ENCODE data around the gene NBEAL1.
"Not testable (repeated sequence)": the region's sequence is repeated elsewhere in the genome, so short reads cannot be mapped to it uniquely, and the experiment has no call there.

NBEAL1 gene

DNA sequence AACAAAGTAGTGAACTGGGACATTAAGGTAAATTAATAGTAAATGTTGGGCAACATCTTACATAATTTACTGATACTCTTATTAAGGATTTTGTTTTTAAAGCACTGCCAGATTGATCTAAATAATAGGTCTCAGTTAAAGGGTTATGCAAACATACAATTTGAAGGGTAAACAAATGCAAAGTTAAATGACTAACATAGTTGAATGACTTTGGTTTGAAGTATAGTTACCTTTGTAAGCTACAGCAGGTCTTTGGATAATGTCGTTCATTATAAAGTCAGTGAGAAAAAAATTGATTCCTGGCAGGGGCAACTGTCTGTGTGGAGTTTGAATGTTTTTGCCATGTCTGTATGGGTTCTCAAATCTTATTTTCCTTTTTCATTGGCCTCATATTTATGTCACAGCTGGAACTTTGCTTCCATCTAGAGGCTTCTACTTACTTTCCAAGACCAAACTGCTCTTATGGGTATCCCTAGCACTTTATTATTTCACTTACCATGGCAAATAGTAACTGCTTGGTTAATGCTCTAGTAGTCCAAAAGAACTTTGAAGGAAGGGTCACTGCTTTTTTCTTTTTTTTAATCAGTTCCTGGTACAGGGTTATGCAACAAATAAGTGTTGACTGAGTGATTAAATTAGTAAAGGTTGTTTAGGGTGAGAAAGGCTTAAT is 107.8 kb downstream of the NBEAL1 start:
- FAIRE-seq: peak; percentile 75

DNA sequence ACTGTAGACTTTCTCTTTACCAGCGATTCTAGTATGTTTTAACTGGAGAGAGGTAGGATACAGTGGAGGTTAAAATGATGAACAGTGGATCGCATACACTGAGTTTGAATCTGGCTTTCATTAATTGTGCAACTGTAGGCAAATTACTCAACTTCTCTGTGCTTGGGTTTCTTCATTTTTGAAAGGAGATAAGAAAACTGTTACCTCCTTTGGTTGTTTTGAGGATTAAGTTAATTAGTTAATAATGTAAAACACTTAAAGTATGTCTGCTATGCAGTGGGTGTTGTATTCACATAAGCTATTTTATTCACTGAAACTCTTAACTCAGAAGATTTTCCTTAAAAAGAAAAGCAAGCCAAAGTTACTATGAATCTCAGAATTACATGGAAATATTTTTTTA is 112.3 kb downstream of the NBEAL1 start:
- no peak for FAIRE-seq

DNA sequence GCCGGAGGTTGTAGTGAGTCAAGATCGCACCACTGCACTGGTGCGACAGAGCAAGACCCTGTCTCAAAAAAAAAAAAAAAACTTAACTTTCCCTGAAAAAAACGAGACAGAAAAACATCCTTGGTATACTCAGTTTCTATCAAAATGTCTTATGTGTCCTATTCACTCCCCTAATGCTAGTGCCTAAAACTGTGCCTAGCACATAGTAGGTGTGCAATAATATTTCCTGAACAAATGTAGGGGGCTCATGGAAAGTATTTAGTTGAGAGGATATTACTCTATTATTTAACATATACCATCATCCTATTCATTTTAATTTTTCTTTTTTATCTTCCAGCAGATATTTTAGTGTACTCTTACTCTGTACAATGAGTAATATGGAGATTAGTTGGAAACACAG is 120.4 kb downstream of the NBEAL1 start:
- FAIRE-seq: no peak

DNA sequence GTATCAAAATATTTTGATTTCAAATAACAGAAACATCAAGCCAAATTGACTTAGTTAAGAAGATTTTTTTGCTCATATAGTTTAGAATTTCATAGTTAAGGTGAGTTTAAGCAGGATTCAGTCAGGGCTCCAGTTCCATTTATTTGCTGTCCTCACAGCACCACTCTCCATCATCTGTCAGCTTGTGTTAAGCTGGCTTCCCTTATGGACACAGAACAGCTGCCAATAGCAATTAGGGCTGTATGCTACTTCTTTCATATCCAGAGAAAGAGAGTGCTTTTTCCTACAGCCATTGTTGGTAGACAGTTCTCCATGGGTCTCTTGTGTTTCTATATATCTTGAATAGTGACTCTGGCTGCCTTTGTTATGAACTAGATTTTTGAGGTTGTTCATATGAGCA is 128.7 kb downstream of the NBEAL1 start:
- FAIRE-seq: no peak

DNA sequence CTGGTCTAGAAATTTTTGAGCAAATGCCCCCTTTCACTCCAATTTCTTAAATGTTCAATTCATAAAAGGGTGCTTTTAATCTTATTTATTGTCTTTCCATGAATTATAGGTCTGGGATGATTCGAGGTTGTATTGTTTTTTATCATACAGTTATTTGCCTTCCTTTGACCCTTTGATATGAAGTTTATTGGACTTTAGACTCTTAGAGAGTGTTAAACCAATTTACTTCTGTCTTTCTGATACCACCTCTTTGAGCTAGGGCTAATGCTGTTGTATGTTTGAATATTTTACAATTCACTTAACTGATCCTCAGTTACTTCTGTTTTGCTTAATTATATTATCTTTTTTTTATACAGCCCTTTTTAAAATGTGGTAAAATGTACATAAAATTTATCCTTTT is 134.5 kb downstream of the NBEAL1 start:
- no peak for FAIRE-seq

DNA sequence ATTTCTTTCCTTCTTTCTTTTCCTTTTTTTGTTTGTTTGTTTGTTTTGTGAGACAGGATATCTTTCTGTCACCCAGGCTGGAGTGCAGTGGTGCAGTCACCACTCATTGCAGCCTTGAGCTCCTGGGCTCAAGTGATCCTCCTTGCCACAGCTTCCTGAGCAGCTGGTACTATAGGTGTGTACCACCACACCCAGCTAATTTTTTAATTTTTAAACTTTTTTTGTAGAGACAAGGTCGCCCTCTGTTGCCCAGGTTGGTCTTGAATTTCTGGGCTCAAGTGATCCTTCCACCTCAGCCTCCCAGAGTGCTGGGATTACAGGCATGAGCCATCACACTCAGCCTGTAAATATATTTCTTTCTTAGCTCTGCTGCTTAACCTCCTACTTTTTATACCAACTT is 140.7 kb downstream of the NBEAL1 start:
- FAIRE-seq: no peak

DNA sequence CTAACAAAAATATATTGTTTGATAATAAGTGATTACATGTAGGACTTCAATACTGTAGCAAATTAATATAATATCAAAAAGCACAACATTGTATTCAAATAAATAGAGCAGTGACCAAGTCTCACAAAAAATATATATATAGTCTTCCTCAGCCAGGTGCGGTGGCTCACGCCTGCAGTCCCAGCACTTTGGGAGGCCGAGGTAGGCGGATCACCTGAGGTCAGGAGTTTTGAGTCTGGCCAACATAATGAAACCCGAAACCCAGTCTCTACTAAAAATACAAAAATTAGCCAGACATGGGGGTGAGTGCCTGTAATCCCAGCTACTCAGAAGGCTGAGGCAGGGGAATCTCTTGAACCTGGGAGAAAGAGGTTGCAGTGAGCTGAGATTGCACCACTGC is 148.0 kb downstream of the NBEAL1 start:
- FAIRE-seq: not testable (repeated sequence)

DNA sequence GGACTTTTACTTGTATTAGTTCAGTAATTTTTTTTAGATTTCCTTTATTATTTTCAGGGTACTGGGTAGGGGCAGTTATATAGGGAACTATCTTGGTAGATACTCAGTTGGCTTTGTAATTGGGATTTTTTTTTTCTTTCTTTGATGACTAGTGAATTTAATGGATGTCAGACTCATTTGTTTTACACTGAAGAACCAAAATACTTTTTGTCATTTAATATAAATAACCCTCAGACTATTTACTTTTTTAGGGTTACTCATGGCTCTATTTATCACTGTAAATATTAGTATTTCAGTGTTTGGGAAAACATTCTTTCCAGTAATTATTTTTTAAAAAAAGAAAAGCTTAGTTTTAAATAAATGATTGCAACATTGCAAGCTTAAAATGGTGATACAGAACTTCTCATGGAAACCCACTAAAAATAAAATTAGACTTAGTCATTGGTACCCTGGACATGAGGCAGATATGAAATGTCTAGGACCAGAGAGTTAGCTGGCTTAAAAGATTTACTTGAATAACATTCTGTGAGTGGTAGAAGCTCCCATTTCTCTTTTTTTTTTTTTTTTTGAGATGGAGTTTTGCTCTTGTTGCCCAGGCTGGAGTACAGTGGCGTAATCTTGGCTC is 149.7 kb downstream of the NBEAL1 start:
- no peak for FAIRE-seq

DNA sequence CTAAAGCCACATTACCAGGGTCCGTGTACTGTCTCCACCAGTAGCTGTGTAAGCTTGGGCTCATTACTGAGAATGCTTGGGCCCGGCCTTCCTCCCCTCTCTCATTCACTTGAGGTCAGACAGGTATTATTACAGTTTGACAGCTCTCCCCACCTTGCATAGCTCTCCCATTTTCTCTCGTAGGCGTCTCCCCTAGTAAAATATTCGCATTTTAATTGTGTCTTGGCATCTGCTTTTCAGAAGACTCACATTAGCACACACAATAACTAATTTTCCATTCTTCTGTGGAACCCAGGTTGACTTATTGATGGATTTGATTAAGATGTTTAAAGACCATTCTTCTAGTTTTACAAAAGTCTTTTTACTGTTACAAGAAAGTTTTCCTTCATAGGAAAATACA is 153.1 kb downstream of the NBEAL1 start:
- no peak for FAIRE-seq

DNA sequence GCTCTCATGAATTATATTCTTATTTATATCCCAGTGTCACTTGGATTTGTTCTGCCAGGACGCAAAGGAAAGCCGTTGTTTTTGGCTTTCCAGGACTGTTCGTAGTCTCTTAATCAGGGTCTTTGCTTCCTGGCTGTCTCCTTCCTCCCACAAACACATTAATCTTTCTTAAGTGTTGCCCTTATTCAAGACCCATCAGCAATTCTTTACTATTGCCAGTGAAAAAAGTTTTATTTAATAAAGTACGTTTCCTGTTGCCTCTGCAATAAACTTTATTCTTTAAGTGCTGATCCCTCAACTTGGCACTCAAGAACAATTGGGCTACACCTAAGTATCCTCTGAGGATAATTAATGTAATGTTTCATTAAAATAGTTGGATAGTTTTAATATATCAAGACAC is 155.8 kb downstream of the NBEAL1 start:
- FAIRE-seq: no peak

DNA sequence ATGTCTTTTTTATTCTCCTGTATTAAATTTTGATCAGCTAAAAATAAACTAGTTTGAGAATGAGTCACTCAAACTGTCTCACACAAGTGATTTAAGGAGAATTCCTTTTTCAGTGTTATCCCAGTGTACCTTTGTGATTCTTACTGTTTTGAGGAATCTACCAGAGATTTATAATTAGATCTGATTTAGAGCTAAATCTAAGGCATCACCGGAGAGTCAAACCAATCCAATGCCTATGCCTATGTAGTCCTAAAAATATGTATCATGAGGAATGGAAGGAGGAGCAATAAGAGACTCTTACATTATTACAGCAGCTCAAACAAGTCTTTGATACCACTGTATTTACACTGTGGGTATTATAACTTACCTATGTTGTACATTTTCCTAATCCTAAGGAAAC is 160.7 kb downstream of the NBEAL1 start:
- no peak for FAIRE-seq

DNA sequence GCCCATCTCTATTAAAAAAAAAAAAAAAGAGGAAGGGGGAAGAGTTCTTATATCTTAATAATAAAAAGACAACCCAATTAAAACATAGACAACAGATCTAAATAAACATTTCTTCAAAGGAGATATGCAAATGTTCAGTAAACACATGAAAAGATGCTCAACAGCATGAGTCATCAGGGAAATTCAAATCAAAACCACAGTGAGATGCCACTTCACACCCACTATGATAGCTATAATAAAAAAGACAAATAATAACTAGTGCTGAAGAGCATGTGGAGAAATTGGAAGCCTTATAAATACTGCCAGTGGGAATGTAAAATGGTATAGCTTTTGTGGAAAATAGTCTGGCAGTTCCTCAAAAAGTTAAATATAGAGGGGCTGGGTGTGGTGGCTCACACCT is 162.7 kb downstream of the NBEAL1 start:
- FAIRE-seq: no peak

DNA sequence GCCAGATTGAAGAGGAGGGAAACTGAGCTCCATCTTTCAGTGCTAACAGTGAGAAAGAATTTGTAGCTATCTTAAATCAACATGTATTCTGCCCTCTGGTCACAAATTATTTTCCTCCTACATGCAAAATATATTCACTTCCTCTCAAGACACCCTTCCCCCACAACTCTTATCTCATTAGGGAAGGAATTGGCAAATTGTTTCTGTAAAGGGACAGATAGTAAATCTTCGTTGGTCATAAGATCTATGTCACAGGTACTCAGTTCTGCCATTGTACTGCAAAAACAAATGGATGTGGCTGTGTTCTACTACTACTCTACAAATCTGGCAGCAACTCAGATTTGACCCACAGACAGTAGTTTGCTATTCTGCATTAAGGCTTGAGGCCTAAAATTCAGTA is 171.2 kb downstream of the NBEAL1 start:
- no peak for FAIRE-seq

DNA sequence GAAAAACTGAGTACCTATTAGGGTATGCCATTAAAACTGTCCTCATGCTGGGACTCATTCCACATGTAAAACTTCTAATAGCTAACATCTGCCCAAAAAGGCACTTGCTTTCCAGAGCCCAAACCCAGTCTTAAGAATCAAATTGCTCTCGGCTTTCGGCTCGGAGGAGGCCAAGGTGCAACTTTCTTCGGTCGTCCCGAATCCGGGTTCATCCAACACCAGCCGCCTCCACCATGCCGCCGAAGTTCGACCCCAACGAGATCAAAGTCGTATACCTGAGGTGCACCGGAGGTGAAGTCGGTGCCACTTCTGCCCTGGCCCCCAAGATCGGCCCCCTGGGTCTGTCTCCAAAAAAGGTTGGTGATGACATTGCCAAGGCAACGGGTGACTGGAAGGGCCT is 175.9 kb downstream of the NBEAL1 start:
- FAIRE-seq: not testable (repeated sequence)

DNA sequence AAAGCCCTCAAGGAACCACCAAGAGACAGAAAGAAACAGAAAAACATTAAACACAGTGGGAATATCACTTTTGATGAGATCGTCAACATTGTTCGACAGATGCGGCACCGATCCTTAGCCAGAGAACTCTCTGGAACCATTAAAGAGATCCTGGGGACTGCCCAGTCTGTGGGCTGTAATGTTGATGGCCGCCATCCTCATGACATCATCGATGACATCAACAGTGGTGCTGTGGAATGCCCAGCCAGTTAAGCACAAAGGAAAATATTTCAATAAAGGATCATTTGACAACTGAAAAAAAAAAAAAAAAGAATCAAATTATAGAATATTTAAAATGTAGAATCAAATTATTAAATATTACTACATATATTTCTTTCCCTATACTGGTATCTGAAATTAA is 176.4 kb downstream of the NBEAL1 start:
- FAIRE-seq: peak; percentile 33

DNA sequence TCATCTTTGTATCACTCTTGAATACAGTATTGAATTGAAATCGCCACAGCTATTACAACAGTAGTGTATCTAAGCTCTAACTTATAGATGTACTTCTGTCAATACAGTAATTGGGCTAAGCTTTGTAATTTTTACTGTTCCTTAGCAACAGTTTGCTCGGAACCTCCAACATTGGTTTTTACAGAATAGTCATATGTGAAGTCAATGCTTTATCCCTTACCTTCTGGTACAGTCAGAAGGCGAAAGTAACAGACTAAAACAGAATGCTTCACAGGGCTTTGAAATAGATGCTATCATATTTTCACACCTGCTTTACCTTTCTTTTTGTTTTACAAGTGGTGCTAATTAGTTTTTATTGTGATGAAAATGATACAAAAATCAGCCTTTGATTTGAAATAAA is 177.3 kb downstream of the NBEAL1 start:
- FAIRE-seq: no peak

DNA sequence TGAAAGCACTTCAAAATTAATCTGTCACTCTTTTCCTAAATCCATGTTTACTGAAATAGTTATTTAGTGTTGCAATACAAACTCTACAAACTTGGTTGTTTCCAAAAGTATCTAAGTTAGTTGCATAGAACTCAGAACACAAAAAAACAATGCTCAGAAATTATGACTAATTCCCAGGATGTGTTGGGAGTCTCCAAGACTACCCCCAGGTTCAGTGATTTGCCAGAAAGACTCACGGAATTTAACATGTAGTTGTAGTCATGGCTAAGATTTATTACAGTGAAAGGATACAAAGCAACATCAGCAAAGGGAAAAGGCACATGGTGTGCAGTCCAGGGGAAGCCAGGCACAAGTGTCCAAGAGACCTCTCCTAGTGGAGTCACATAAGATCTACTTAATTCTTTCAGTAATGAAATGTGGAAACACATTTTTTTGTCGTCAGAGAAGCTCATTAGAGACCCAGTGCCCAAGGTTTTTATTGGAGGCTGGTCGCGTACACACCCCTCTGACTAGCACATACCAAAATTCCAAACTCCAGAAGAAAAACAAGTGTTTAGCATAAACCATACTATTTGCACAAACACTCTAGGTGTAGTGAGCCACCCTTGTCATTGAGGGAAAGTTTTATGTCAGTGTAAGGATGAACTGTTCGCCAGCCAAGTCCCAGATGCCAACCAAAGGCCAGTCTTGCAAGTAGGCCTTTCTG is 180.8 kb downstream of the NBEAL1 start:
- FAIRE-seq: no peak

DNA sequence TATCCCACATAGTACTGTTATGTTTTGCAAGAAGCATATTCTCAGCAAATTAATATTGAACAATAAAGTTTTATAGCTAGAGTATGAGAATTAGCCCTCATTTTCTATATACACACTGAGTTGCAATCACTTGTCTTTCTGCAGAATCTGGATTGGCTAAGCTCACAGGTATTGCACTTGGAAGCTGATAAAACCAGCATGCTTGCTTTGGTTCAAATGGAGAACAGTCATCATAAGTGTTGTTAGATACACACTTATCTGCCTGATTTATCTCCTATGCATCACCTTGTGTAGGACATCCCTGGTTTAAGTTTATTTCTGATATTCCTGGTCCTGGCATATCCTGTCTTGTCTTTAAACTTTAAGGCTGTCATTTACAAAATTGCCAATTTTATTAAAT is 186.2 kb downstream of the NBEAL1 start:
- FAIRE-seq: no peak

DNA sequence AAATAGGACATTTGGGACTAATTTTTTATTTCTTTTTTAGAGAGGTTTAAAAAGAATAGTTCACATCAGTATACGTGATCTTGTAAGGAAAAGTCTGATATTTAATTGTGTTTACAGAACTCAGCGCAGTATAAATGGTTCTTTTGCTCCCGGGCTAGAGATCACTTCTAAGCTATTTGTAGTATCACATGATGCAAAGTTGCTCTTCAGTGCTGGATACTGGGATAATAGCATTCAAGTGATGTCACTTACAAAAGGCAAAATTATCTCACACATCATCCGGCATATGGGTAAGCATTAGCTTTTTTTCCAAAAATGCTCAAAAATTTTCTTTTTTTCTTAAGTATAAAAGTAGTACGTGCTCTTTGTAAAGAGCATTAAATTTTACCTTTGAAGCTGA is 186.8 kb downstream of the NBEAL1 start:
- FAIRE-seq: no peak

DNA sequence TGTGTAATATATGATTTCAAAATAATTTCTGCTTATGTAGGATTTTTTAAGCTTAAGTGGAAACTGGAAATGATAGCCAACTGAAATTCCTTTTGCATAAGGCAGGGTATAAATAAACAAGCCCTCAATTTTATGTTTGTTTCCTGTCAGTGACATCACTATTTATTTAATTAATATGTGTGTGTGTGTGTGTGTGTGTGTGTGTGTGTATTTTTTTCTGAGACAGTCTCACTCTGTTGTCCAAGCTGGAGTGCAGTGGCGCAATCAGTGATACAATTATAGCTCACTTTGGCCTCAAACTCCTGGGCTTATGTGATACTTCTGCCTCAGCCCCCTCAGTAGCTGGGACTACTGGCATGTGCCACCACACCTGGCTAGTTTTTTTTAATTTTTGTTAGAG is 194.9 kb downstream of the NBEAL1 start:
- FAIRE-seq: no peak

DNA sequence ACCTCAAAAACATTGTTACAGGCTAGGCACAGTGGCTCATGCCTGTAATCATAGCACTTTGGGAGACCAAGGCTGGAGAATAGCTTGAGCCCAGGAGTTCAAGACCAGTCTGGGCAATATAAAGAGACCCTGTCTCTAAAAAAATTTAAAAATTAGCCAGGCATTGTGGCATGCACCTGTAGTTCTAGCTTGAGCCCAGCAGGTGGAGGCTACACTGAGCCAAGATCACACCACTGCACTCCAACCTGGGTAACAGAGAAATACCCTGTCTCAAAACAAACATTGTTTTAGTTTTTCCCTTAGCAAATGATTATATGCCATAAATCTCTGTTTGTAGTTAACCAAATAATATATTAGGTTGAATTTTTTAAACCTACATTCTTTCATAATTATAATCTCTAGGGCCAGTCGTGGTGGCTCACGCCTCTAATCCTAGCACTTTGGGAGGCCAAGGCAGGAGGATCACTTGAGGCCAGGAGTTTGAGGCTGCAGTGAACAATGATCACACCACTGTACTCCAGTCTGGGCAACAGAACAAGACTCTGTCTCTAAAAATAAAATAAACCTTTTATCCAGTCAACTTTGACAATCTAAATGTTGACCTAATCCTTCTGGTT is 210.9 kb downstream of the NBEAL1 start:
- FAIRE-seq: peak; percentile 5

DNA sequence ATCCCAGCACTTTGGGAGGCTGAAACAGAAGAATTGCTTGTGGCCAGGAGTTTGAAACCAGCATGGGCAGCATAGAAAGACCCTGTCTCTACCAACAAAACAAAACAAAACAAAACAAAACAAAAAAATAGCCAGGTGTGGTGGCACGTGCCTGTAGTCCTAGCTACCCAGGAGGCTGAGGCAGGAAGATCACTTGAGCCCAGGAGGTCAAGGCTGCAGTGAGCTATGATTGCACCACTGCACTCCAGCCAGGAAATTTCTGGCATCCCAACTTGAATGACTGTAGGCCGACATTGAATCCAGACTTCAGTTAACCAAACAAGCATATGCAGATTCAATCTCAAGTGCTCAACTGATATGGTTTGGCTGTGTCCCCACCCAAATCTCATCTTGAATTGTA is 215.0 kb downstream of the NBEAL1 start:
- FAIRE-seq: not testable (repeated sequence)

DNA sequence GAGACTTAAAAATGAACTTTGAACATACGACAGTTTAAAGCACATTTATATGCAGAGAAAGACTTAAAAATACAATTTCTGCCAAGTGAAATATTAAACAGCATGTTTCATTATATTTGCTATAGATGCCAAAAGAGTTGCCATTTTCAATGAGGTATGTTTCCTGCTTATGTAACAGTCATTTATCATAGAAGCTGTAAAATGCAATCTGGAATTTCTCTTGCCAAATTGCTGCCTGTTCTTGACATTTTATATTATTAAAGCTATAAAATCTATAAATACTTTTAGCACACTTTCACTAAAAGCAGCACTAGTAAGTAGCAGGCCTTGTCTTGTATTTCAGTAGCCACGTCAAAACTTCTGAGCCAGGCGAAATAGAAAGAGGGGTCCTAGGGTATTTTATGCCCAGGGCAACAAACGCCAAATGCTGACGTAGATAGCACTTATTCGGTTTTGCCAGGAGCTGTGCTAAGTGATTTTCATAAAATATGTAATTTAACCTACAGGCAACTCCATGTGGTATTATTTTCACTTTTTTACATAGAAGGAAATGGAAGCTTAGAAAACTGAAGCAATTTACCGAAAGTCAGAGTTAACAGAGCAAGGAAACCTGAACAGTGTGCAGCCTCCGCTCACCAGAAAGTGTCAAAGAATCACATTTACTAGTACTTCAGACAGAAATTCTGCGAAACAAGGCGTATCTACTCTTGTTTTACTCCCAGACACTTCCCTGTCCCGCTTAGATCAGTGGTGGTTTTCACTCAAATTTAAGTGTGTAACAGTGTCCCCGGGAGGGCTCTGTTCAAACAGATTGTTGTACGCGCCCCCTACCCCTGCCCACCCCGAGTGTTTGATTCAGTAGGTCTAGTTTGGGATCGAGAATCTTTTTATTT is 222.9 kb downstream of the NBEAL1 start:
- FAIRE-seq: no peak
